NOMO-1 treated with DMSO at 0.1 percent for 48 hours (cell line): ENCODE data around the gene DOCK9.

Source experiments
- DNase-seq: peaks from one replicate; lab custom pipeline; 2025; ENCODE audit not compliant: unreplicated experiment; lab: John Stamatoyannopoulos, UW

Gene DOCK9

GRCh38 chr13:98802559-98802958 is 175.3 kb downstream of the DOCK9 start:
- no peak for DNase-seq

- DNase-seq = no peak
Observed at GRCh38 chr13:98801626-98802418, 176.0 kb downstream of the DOCK9 start.

- no peak for DNase-seq
Observed at GRCh38 chr13:98800078-98800477, 177.8 kb downstream of the DOCK9 start.

DNA sequence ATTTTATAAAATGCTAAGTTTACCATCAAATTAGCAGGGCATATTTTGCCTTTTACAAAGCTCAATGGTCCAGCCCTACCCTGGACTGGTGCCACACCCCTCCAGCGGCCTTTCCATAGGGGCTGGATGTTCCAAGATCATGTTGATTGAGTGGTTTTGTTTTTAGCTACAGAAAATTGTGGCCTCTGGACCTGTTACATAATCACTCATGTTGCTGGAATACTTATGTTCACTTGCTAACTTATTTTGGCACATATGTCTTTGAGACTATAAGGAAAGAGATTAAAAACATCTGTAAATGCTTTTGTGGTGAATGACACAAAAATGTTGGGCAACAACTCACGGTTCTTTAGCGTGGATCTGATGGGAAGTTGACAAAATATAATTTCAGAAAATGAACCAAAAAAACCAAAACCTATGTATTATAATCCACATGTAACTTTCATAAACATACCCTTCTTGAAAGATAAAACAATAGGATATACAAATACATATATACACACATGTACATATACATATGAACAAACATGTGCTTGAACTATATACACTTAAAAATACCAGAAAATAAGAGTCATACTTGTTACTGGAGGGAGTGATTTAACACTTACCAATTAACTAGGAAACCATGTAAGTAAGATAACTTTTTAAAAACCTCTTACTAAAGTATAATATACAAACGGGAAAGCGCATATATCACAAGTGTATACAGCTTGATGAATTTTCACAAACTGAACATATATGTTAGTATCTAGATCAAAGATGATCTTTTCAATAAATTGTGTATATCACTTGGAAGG is 178.8 kb downstream of the DOCK9 start:
- DNase-seq = no peak

GRCh38 chr13:98797456-98797855 is 180.4 kb downstream of the DOCK9 start:
- no peak for DNase-seq

GRCh38 chr13:98796798-98797197 is 181.1 kb downstream of the DOCK9 start:
- no peak for DNase-seq

- DNase-seq = no peak
Observed at GRCh38 chr13:98796191-98796590, 181.7 kb downstream of the DOCK9 start.

- no peak for DNase-seq
Observed at GRCh38 chr13:98795220-98795619, 182.6 kb downstream of the DOCK9 start.

DNA sequence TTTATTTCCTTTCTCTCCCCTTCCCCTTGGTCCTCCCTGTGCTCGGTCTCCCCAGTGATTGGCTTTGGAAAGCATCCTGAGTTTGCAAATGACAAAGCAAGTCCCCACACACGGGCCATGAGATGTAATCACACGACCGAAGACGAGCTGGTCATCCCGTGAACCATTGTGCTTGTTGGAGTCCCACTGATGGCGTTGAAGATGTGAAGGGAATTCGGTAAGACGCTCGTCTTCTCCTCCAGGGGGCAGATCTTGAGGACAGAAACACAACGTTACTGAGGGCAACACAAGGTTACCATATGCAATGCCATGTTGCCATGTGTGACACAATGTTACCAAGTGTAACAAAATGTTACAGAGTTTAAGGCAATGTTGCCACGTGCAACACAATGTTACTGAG is 183.4 kb downstream of the DOCK9 start:
- DNase-seq = no peak

GRCh38 chr13:98792785-98793495 is 184.9 kb downstream of the DOCK9 start:
- no peak for DNase-seq

- DNase-seq = no peak
Observed at GRCh38 chr13:98792321-98792720, 185.5 kb downstream of the DOCK9 start.

- no peak for DNase-seq
Observed at GRCh38 chr13:98791611-98792010, 186.3 kb downstream of the DOCK9 start.

DNA sequence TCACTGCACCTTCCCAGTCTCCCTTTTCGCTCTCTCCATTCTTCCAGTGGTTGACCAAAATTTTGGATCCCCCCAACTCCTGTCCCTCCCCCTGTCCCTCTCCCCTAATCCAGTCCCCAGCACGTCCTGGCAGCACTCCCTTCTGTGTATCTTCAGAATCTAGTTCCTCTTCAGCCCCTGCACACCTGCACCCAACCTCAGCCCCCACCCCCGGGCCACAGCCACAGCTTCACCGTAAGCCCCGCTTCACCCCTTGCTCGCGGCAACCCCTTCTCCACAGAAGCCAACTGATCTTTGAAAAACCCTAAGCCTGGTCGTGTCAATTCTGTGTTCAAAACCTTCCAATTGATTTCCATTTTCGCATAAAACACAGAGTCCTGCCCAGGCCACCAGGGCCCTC is 189.9 kb downstream of the DOCK9 start:
- DNase-seq = no peak

- DNase-seq = no peak
Observed at GRCh38 chr13:98787173-98787572, 190.7 kb downstream of the DOCK9 start.

DNA sequence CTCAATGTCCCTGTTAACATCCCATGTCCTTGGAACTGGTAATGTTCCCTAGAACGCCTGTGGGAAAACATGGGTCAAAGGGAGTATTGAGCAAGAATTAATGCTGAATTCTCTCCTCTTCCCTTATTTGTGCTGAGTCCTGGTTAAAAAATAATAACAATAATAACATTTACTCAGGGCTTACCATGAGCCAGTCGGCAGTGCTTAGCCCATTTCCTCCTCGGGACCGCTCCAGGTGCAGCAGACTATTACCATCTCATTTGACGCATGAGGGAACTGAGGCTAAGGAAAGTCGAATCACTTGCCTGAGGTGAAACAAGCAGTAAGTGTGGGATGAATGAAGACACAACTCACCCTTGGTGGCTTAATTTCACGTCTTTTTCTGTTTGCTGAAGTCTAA is 191.8 kb downstream of the DOCK9 start:
- no peak for DNase-seq

DNA sequence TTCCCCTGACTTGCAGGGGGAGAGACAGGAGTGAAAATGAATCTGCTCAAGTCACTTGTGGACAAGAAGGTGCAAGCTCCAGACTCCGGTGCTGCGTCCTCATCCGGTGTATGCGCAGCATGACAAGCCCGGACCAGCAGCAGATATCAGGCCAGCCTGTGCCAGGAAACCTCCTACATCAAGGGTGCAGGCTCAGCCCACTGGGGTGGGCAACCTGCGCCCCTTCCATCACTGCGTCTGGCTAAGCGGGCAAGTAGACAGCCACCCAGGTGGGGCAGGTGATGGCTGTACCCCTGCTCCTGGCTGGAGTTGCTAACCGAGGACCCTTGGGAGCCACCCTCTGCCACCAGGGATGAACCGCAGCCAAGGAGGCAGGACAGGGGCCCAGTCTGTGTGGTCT is 192.5 kb downstream of the DOCK9 start:
- no peak for DNase-seq

GRCh38 chr13:98784666-98785065 is 193.2 kb downstream of the DOCK9 start:
- no peak for DNase-seq

GRCh38 chr13:98783856-98784478 is 193.9 kb downstream of the DOCK9 start:
- no peak for DNase-seq

DNA sequence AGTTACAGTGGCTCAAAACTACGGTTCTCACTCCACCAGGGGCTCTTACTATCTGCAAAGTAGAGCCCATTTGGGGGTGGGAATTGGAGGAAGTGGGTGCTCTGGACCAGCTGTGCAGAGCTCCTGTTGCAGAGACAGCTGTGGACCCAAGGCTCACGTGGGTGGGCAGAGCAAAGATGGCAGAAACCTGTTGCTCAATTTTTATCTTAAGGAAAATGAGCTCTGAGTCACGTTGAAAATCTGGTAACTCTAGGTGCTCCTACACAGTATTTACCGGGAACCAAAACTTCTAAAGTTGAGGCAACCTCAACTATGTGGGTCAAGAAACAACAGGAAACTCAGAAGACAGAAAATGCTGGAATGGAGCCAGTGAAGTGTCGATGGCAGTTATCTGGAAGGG is 195.2 kb downstream of the DOCK9 start:
- no peak for DNase-seq

GRCh38 chr13:98781905-98782304 is 196.0 kb downstream of the DOCK9 start:
- DNase-seq = no peak

GRCh38 chr13:98781470-98781869 is 196.4 kb downstream of the DOCK9 start:
- DNase-seq = no peak
